K562 (cell line): ENCODE data around the gene CCDC136. TPM values are rescaled to one million over a fixed set of nuclear protein-coding genes. Genes with fewer than 3 reads are reported as not detected.

ENCODE experiments used
- ARID3A ChIP-seq: IDR thresholded peaks from 2 replicates; pipeline ENCODE4 v1.6.1; 2012; ENCODE audit warnings: low read depth, low read length, improper control_type of control experiment, borderline replicate concordance
- E2F6 ChIP-seq, 2 experiments: IDR thresholded peaks; 2 replicates each; pipeline ENCODE4 v1.6.1; 2011; ENCODE audit warnings: borderline replicate concordance in 1 of 2, control low read depth in 1 of 2, low read depth in 1 of 2, low read length in 1 of 2, mild to moderate bottlenecking in 1 of 2, mixed read lengths in 1 of 2, moderate library complexity in 1 of 2; ENCODE audit not compliant: insufficient read depth in 1 of 2, insufficient read length in 1 of 2, poor library complexity in 1 of 2, severe bottlenecking in 1 of 2; ENCODE audit errors: extremely low read depth in 1 of 2
- EGR1 ChIP-seq: fragments of 450-650 bp; conservative IDR thresholded peaks from 2 replicates; pipeline ENCODE4 v1.6.1; 2017; ENCODE audit warnings: mild to moderate bottlenecking
- ELK1 ChIP-seq: sonication (generic); formaldehyde crosslinking; IDR thresholded peaks from 2 replicates; pipeline ENCODE4 v1.8.1; 2022; ENCODE audit warnings: missing genetic modification reagents
- GABPB2 ChIP-seq: fragments of 250-450 bp; sonication (Bioruptor Pico); conservative IDR thresholded peaks from 2 replicates; pipeline ENCODE4 v1.5.1; 2021; ENCODE audit warnings: mild to moderate bottlenecking
- HDAC6 ChIP-seq: IDR thresholded peaks from 2 replicates; pipeline ENCODE4 v1.6.1; 2012; ENCODE audit warnings: low read depth, mild to moderate bottlenecking, control low read depth, inconsistent platforms, low read length, moderate library complexity
- HDAC8 ChIP-seq: fragments of 450-650 bp; IDR thresholded peaks from 2 replicates; pipeline ENCODE4 v1.6.1; 2016; ENCODE audit warnings: mild to moderate bottlenecking, missing genetic modification characterization, moderate library complexity, missing compliant biosample characterization
- MTA3 ChIP-seq: fragments of 450-650 bp; formaldehyde crosslinking; IDR thresholded peaks from 2 replicates; pipeline ENCODE4 v1.6.1; 2017; ENCODE audit warnings: mild to moderate bottlenecking, borderline replicate concordance
- MXD1 ChIP-seq: fragments of 250-450 bp; sonication (Bioruptor Pico); IDR thresholded peaks from 2 replicates; pipeline ENCODE4 v1.8.0; 2021; ENCODE audit warnings: borderline replicate concordance, mild to moderate bottlenecking, moderate library complexity; ENCODE audit not compliant: poor library complexity, severe bottlenecking
- NELFE ChIP-seq: IDR thresholded peaks from 2 replicates; pipeline ENCODE4 v1.6.1; 2011; ENCODE audit warnings: mild to moderate bottlenecking; ENCODE audit not compliant: insufficient read depth, insufficient read length
- NFE2 ChIP-seq: IDR thresholded peaks from 2 replicates; pipeline ENCODE4 v1.6.1; 2014; ENCODE audit warnings: antibody characterized with exemption, low read depth
- PCBP2 ChIP-seq: fragments of 200-400 bp; formaldehyde crosslinking; IDR thresholded peaks from 2 replicates; pipeline ENCODE4 v1.6.1; 2018; ENCODE audit warnings: low read length, low read depth, mild to moderate bottlenecking, moderate library complexity; ENCODE audit not compliant: poor library complexity, severe bottlenecking
- SIRT6 ChIP-seq: IDR thresholded peaks from one replicate; pipeline ENCODE4 v1.6.1; 2012; ENCODE audit warnings: low read depth, mild to moderate bottlenecking, control low read depth, inconsistent platforms, low read length, moderate library complexity
- TAF1 ChIP-seq: IDR thresholded peaks from 2 replicates; pipeline ENCODE4 v1.6.1; 2011; ENCODE audit warnings: mild to moderate bottlenecking, low read length, moderate library complexity; ENCODE audit not compliant: insufficient read depth, control insufficient read depth, severe bottlenecking; ENCODE audit errors: extremely low read depth
- USF2 ChIP-seq: sonication (generic); formaldehyde crosslinking; IDR thresholded peaks from 2 replicates; pipeline ENCODE4 v1.5.0; 2020; ENCODE audit warnings: missing genetic modification reagents
- ZBTB17 ChIP-seq: fragments of 450-650 bp; formaldehyde crosslinking; IDR thresholded peaks from 2 replicates; pipeline ENCODE4 v1.4.0; 2020; ENCODE audit warnings: mild to moderate bottlenecking
- ZBTB8A ChIP-seq: fragments of 450-650 bp; IDR thresholded peaks from 2 replicates; pipeline ENCODE4 v1.6.1; 2018; ENCODE audit warnings: mild to moderate bottlenecking, moderate library complexity; ENCODE audit not compliant: partially characterized antibody
- ZEB2 ChIP-seq: fragments of 450-650 bp; IDR thresholded peaks from 2 replicates; pipeline ENCODE4 v1.6.1; 2016
- ZNF280B ChIP-seq: fragments of 250-450 bp; sonication (Bioruptor Pico); IDR thresholded peaks from 2 replicates; pipeline ENCODE4 v1.5.1; 2021; ENCODE audit warnings: mild to moderate bottlenecking
- polyA plus RNA-seq, 8 experiments: library from polyadenylated mRNA; depleted of rRNA in 4 of 8; stranded (reverse) in 5 of 8; unstranded in 3 of 8; fragments of >200 nt; fragmentation: Nextera tagmentation in 2 of 8; fragmentation: Illumina TruSeq in 1 of 8; extraction: Ambion mirVana in 2 of 8; extraction: Trizol in 1 of 8; gene quantifications; 2 replicates each; pipeline versions ENCODE4 v1.2.1 to v1.2.3, GENCODE V29; 2011 to 2014; ENCODE audit warnings: inconsistent platforms in 1 of 8, missing spikeins in 1 of 8
- total RNA-seq, 7 experiments: library from RNA; depleted of rRNA in 6 of 7; stranded (reverse); fragments of >200 nt in 6 of 7; fragmentation: Illumina TruSeq in 2 of 7; extraction: Trizol in 2 of 7; gene quantifications; 2 replicates each; pipeline versions ENCODE4 v1.2.1 to v1.2.3, GENCODE V29; 2011 to 2021; ENCODE audit warnings: low replicate concordance in 1 of 7

CCDC136 gene
- total and polyA plus RNA-seq, 9 of the 15 experiments (the other 6 are each of a cell fraction or from before 2014, with no cell fraction given) = 2.4 to 40.8 (median 26.5) TPM

GRCh38 chr7:128862571-128863432 lies 71.0 kb downstream of the CCDC136 start, which contains the start of gene ATP6V1F (continued):
- TF ChIP-seq E2F6 (IDR thresholded peaks at IDR 0.05; ENCODE audit: borderline replicate concordance in 1 of 2, extremely low read depth in 1 of 2, insufficient read depth in 1 of 2, insufficient read length in 1 of 2, low read depth in 1 of 2, low read length in 1 of 2, poor library complexity in 1 of 2, severe bottlenecking in 1 of 2) (peak in 1 of 2 experiments; percentile 37), MTA3 (peak; percentile 60; the same call in 1 of the 2 replicates), HDAC6 (no peak), PCBP2 (no peak), ZEB2 (no peak), USF2 (no peak; the same call in 1 of the 2 replicates), TAF1 (peak; percentile 81), SIRT6 (no peak), ARID3A (no peak), NELFE (no peak), HDAC8 (peak; percentile 28; the same call in 1 of the 2 replicates), MXD1 (CRISPR knock-in tag) (no peak), NFE2 (no peak), ZBTB17 (CRISPR knock-in tag) (no peak), ZBTB8A (no peak), ZNF280B (CRISPR knock-in tag) (no peak), EGR1 (0 out of 2 replicates have a peak, but pooled peaks have one; percentile 48), GABPB2 (CRISPR knock-in tag) (no peak), ELK1 (CRISPR knock-in tag) (no peak)
